D721Med (cell line): ENCODE results near the gene CAD.

ENCODE experiments used
- DNase-seq: peaks from one replicate; pipeline ENCODE4 v3.0.0; 2011; ENCODE audit warnings: low spot score; ENCODE audit not compliant: insufficient read length
- FAIRE-seq: peaks from 2 replicates; lab custom pipeline; 2011; peaks lifted over from hg19 to GRCh38; lab: Jason Lieb, UNC
- CTCF ChIP-seq: IDR thresholded peaks from 2 replicates; pipeline ENCODE4 v1.5.1; 2012; ENCODE audit warnings: mild to moderate bottlenecking, control low read depth; ENCODE audit not compliant: insufficient read depth; ENCODE audit errors: missing control alignments

The CAD gene

GRCh38 chr2:27249159-27249890, 32.2 kb downstream of the CAD start:
- FAIRE-seq (no peak), DNase-seq (no peak)
- no peak for TF ChIP-seq CTCF

- DNase-seq (peak; percentile 77), FAIRE-seq (no peak)
- peak; percentile 84 for TF ChIP-seq CTCF
Observed at GRCh38 chr2:27249891-27250651, 32.9 kb downstream of the CAD start.

DNA sequence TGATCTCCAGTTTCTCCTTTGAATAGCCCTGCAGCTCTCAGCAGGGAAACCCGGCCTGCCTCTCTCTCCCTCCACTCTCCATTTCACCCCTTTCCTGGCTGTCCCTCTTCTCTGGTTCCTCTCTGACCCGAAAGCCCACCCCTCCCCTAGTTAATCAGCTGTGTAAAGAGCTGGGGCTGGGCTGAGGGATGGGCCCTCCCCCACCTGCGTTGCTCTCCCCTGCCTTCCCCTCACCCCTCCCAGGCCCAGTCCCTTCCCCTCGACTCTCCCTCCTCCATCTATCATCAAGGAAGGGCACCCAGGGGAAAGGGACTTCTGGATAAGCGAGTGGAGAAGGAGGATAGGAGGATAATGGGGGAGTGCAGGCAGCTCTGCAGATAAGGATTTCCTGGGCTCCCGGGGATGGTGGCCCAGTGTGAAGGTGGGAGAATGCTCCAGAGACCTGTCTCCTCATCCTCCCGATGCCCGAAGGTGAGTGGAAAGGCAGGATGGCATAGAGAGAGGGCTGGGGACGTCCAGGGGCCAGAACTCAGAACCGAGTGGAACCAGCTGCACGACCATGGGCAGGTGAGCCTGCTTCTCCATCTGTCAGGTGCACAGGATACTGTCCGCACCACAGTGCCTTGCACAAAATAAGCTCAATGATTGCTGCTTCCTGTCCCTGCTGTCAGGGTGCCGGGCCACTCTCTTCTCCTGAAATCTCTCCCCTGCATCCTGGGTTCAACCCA, 33.6 kb downstream of the CAD start:
- TF ChIP-seq CTCF = no peak
- DNase-seq (no peak), FAIRE-seq (no peak)

DNA sequence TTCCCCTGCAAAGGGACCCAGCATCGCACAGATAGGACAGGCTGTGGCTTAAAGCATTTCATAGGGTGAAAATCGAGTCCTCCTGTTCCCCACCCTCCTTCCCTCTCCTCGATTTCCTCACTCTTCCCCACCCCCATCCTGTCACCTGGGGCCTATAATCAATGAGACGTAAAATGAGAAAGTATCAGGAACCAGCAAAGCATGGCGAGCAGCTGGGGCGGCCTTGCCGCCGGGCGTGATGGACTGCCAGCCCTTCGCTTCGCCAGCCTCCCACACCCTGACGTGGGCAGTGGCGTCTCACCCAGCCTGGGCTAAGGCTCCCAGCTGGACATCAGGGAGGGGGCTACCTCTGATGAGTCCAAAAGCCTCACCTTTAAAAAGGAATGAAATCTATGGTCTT, 34.6 kb downstream of the CAD start:
- no peak for FAIRE-seq

DNA sequence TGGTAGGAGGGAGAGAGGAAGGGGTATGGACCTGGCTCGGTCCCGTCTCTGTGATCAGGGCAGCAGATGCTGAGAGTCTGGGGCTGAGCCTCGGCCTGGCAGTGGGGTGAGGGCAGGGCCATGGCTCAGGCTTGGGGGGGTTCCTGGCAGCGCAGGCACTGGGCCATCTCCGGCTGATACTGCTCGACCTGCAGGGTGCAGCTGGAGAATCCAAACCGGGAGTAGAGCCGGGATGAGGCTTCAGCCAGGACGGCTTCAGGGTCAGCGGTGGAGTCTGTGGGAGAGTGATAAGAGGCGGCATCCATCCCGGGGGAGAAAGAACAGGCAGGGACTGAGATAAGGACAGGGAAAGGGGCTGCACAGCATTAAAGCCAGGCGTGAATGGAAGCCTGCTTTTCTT, 38.0 kb downstream of the CAD start:
- no peak for FAIRE-seq
- TF ChIP-seq CTCF = no peak
- DNase-seq = no peak

More for the DNA sequence above, 34.6 kb downstream of the CAD start:
- no peak for DNase-seq
- no peak for TF ChIP-seq CTCF

GRCh38 chr2:27255660-27256059, 38.5 kb downstream of the CAD start:
- DNase-seq (no peak), FAIRE-seq (no peak)
- TF ChIP-seq CTCF = no peak
